GM12864 (cell line): Measurements from ENCODE around the gene VGLL4.

Experiments
- DNase-seq: peaks from one replicate; pipeline ENCODE4 v3.0.0-alpha.2; 2011; ENCODE audit warnings: low read depth
- H3K4me3 ChIP-seq: 2 replicates; pipeline ENCODE4 v1.5.1; 2011; ENCODE audit warnings: mild to moderate bottlenecking, low read depth, low read length, control low read depth
- CTCF ChIP-seq: IDR thresholded peaks from 2 replicates; pipeline ENCODE4 v1.5.1; 2011; ENCODE audit warnings: low read depth, mild to moderate bottlenecking, moderate library complexity, low read length, control low read depth, inconsistent platforms; ENCODE audit errors: missing control alignments

VGLL4 gene

GRCh38 chr3:11552289-11553264 lies 91.1 kb downstream of the VGLL4 start:
- DNase-seq = no peak

GRCh38 chr3:11551036-11551435 lies 92.7 kb downstream of the VGLL4 start:
- DNase-seq = no peak
- no peak overlapping the region for H3K4me3 ChIP-seq
- TF ChIP-seq CTCF = no peak

More at GRCh38 chr3:11552289-11553264, 91.1 kb downstream of the VGLL4 start:
- H3K4me3 ChIP-seq = no peak overlapping the region
- no peak for TF ChIP-seq CTCF

GRCh38 chr3:11549580-11550140 lies 94.1 kb downstream of the VGLL4 start:
- no peak for TF ChIP-seq CTCF
- no peak overlapping the region for H3K4me3 ChIP-seq
- DNase-seq = no peak

- DNase-seq = no peak
- no peak for TF ChIP-seq CTCF
- no peak overlapping the region for H3K4me3 ChIP-seq
These were observed 95.0 kb downstream of the VGLL4 start for GRCh38 chr3:11548721-11549131.

GRCh38 chr3:11547498-11547897 lies 96.2 kb downstream of the VGLL4 start:
- no peak for TF ChIP-seq CTCF
- no peak overlapping the region for H3K4me3 ChIP-seq
- no peak for DNase-seq

GRCh38 chr3:11546657-11547302 lies 96.9 kb downstream of the VGLL4 start:
- H3K4me3 ChIP-seq = no peak overlapping the region
- no peak for TF ChIP-seq CTCF
- DNase-seq = no peak
